ENCODE measurements around the gene KLF9. TPM values are rescaled to one million over a fixed set of nuclear protein-coding genes. Genes with fewer than 3 reads are reported as not detected.

The KLF9 gene
- total and polyA plus RNA-seq, 9 of the 15 experiments (the other 6 are each of a cell fraction or from before 2014, with no cell fraction given) = 3.3 to 11.9 (median 6.9) TPM

GRCh38 chr9:70429899-70430298 lies 15.4 kb upstream of the KLF9 start:
- Histone ChIP-seq H3K4me1 (replicated peaks in 1 of 2; ENCODE audit: control insufficient read depth in 2 of 2, insufficient read depth in 2 of 2, low read length in 2 of 2) (no peaks in the 10 kb centered on the region; a peak in 1 of 5 replicates), H3K27me3 (ENCODE audit: control insufficient read depth in 2 of 2, insufficient read depth in 2 of 2, low read length in 2 of 2) (no peaks in the 10 kb centered on the region), H3K9me3 (replicated peaks; ENCODE audit: control insufficient read depth, insufficient read depth, low read depth, low read length) (no peaks in the 10 kb centered on the region), H3K9me1 (ENCODE audit: control insufficient read depth, insufficient read depth, low read length) (no peaks in the 10 kb centered on the region), H2AFZ (ENCODE audit: low read depth, low read length) (0 out of 2 replicates have a peak overlapping the region, but pooled peaks have one; percentile 16), H3K36me3 (ENCODE audit: control insufficient read depth, insufficient read depth, low read length) (no peaks in the 10 kb centered on the region), H3K79me2 (ENCODE audit: control insufficient read depth, insufficient read depth, low read length) (no peaks in the 10 kb centered on the region), H3K27ac (ENCODE audit: extremely low read depth, low read depth, low read length) (no peak overlapping the region), H3K9ac (ENCODE audit: insufficient read depth in 1 of 2, low read depth in 2 of 2, low read length in 2 of 2) (no peak overlapping the region), H3K4me2 (ENCODE audit: insufficient read depth, low read length) (no peak overlapping the region), H4K20me1 (replicated peaks; ENCODE audit: control insufficient read depth, insufficient read depth, low read length) (no peaks in the 10 kb centered on the region), H3K4me3 (no peak overlapping the region)
- CTCF ChIA-PET (ENCODE audit: low intra/inter-chr PET ratio) = no interaction called here
- ATAC-seq (no peak), FAIRE-seq (no peak), DNase-seq (ENCODE audit: extremely low read depth in 1 of 4, low spot score in 3 of 4) (no peak)
- no TSS peak for BruUV-seq (replicated peaks)
- POLR2A ChIA-PET = interaction anchor here (2.1 kb wide), 1 partner anchor 9 kb away, joined by 11 read pairs; no protein-coding TSS in a partner anchor
- 25% methylated on average over 3 of the region's 3 CpGs for WGBS (ENCODE audit: insufficient coverage, low coverage, missing lambda C conversion rate)
- intact Hi-C loops (cut with micrococcal nuclease) = no loop called here
- TF ChIP-seq ATF7 (IDR thresholded peaks at IDR 0.05) = 0 out of 2 replicates have a peak, but pooled peaks have one; percentile 33
- no peak for TF ChIP-seq POLR2A (conservative IDR thresholded peaks at IDR 0.05)
- peak; percentile 38 for TF ChIP-seq ATF3 (IDR thresholded peaks at IDR 0.05)
- TF ChIP-seq ATF3 (CRISPR knock-in tag; conservative IDR thresholded peaks at IDR 0.05) = no peak
- in situ Hi-C loops (cut with MboI) = no loop called here

- intact Hi-C loops (cut with micrococcal nuclease) = no loop called here
- Histone ChIP-seq H3K9ac (ENCODE audit: insufficient read depth in 1 of 2, low read depth in 2 of 2, low read length in 2 of 2) (no peak overlapping the region), H3K9me3 (replicated peaks; ENCODE audit: control insufficient read depth, insufficient read depth, low read depth, low read length) (no peaks in the 10 kb centered on the region), H4K20me1 (replicated peaks; ENCODE audit: control insufficient read depth, insufficient read depth, low read length) (no peaks in the 10 kb centered on the region), H3K4me1 (replicated peaks in 1 of 2; ENCODE audit: control insufficient read depth in 2 of 2, insufficient read depth in 2 of 2, low read length in 2 of 2) (no peaks in the 10 kb centered on the region; a peak in 1 of 5 replicates), H3K4me2 (ENCODE audit: insufficient read depth, low read length) (no peak overlapping the region), H3K27ac (ENCODE audit: extremely low read depth, low read depth, low read length) (no peak overlapping the region), H3K36me3 (ENCODE audit: control insufficient read depth, insufficient read depth, low read length) (no peaks in the 10 kb centered on the region), H3K27me3 (ENCODE audit: control insufficient read depth in 2 of 2, insufficient read depth in 2 of 2, low read length in 2 of 2) (no peaks in the 10 kb centered on the region), H3K9me1 (ENCODE audit: control insufficient read depth, insufficient read depth, low read length) (no peaks in the 10 kb centered on the region), H2AFZ (ENCODE audit: low read depth, low read length) (no peak overlapping the region), H3K4me3 (no peak overlapping the region), H3K79me2 (ENCODE audit: control insufficient read depth, insufficient read depth, low read length) (no peaks in the 10 kb centered on the region)
- FAIRE-seq (no peak), ATAC-seq (no peak), DNase-seq (ENCODE audit: extremely low read depth in 1 of 4, low spot score in 3 of 4) (no peak)
- WGBS (ENCODE audit: insufficient coverage, low coverage, missing lambda C conversion rate) = 93% methylated on average over 5 of the region's 5 CpGs
- no TSS peak for BruUV-seq (replicated peaks)
- CTCF ChIA-PET (ENCODE audit: low intra/inter-chr PET ratio) = no interaction called here
- in situ Hi-C loops (cut with MboI) = no loop called here
- POLR2A ChIA-PET = interaction anchor here (2.1 kb wide), 1 partner anchor 8 kb away, joined by 11 read pairs; no protein-coding TSS in a partner anchor
- TF ChIP-seq ZNF408 (CRISPR knock-in tag; IDR thresholded peaks at IDR 0.05; ENCODE audit: low read depth) (no peak), ZNF583 (CRISPR knock-in tag; IDR thresholded peaks at IDR 0.05) (no peak), XRCC3 (IDR thresholded peaks at IDR 0.05) (no peak), RB1 (IDR thresholded peaks at IDR 0.05; ENCODE audit: low read depth) (no peak), RNF219 (CRISPR knock-in tag; IDR thresholded peaks at IDR 0.05) (no peak), HBP1 (CRISPR knock-in tag; IDR thresholded peaks at IDR 0.05) (no peak)
Observed at GRCh38 chr9:70428781-70429180, 14.3 kb upstream of the KLF9 start.
